HepG2 (cell line): ENCODE measurements around the gene RALY. TPM values are rescaled to one million over a fixed set of nuclear protein-coding genes. Genes with fewer than 3 reads are reported as not detected.

Experiments
- HNRNPUL1 ChIP-seq: fragments of 200-400 bp; formaldehyde crosslinking; IDR thresholded peaks from 2 replicates; pipeline ENCODE4 v1.6.1; 2017; ENCODE audit warnings: low read depth, mild to moderate bottlenecking, low read length, moderate library complexity
- ONECUT2 ChIP-seq: sonication (generic); formaldehyde crosslinking; IDR thresholded peaks from 2 replicates; pipeline ENCODE4 v1.4.0; 2020; ENCODE audit warnings: missing genetic modification reagents
- ZMYM3 ChIP-seq: sonication (generic); formaldehyde crosslinking; IDR thresholded peaks from 2 replicates; pipeline ENCODE4 v1.5.1; 2020; ENCODE audit warnings: mild to moderate bottlenecking, missing genetic modification reagents
- polyA plus RNA-seq, 8 experiments: library from polyadenylated mRNA; depleted of rRNA in 3 of 8; stranded (reverse) in 7 of 8; unstranded in 1 of 8; fragments of >200 nt; fragmentation: Illumina TruSeq in 4 of 8; extraction: Trizol in 4 of 8; gene quantifications; 2 replicates each; pipeline versions ENCODE4 v1.2.1 to v1.2.3, GENCODE V29; 2011 to 2016; ENCODE audit warnings: low read depth in 4 of 8, missing spikeins in 1 of 8, mixed read lengths in 1 of 8; ENCODE audit not compliant: insufficient read depth in 1 of 8
- total RNA-seq, 5 experiments: library from RNA; depleted of rRNA; stranded (reverse); fragments of >200 nt; fragmentation: Illumina TruSeq; extraction: Trizol; gene quantifications; 2 replicates each; pipeline ENCODE4 v1.2.3, GENCODE V29; 2016; ENCODE audit warnings: low read depth in 1 of 5
- TF ChIP-seq, protein P1 (sequence below): sonication (generic); formaldehyde crosslinking; IDR thresholded peaks from 2 replicates; pipeline ENCODE4 v1.9.0; 2021; ENCODE audit warnings: mild to moderate bottlenecking, missing genetic modification reagents
- TF ChIP-seq, protein P2 (sequence below): sonication (generic); formaldehyde crosslinking; IDR thresholded peaks from 2 replicates; pipeline ENCODE4 v1.5.0; 2020; ENCODE audit warnings: mild to moderate bottlenecking, missing genetic modification reagents, borderline replicate concordance

The RALY gene
- total and polyA plus RNA-seq, 2 of the 13 experiments (the other 11 are each of a cell fraction or from before 2014, with no cell fraction given), result 178 to 186 TPM

DNA sequence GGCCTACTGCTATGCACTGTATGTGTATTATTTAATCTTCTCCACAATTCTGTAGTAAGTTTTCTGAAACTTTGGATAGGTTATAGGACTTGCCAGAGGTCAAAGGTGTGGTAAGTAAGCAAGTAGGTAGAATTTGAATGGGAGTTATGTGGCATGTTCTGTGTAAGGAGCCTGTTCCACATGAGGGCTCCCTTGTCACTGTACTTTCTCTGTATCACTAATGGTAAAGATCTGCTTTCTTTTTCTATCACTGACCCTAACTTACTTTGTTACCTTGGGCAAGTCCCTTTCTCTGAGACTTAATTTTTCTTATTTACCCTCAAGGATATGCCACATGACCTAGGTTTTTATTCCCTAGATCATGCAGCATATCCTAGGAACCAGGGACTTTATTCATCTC lies 68.0 kb downstream of the RALY start (continued):
- TF ChIP-seq, protein P1, sequence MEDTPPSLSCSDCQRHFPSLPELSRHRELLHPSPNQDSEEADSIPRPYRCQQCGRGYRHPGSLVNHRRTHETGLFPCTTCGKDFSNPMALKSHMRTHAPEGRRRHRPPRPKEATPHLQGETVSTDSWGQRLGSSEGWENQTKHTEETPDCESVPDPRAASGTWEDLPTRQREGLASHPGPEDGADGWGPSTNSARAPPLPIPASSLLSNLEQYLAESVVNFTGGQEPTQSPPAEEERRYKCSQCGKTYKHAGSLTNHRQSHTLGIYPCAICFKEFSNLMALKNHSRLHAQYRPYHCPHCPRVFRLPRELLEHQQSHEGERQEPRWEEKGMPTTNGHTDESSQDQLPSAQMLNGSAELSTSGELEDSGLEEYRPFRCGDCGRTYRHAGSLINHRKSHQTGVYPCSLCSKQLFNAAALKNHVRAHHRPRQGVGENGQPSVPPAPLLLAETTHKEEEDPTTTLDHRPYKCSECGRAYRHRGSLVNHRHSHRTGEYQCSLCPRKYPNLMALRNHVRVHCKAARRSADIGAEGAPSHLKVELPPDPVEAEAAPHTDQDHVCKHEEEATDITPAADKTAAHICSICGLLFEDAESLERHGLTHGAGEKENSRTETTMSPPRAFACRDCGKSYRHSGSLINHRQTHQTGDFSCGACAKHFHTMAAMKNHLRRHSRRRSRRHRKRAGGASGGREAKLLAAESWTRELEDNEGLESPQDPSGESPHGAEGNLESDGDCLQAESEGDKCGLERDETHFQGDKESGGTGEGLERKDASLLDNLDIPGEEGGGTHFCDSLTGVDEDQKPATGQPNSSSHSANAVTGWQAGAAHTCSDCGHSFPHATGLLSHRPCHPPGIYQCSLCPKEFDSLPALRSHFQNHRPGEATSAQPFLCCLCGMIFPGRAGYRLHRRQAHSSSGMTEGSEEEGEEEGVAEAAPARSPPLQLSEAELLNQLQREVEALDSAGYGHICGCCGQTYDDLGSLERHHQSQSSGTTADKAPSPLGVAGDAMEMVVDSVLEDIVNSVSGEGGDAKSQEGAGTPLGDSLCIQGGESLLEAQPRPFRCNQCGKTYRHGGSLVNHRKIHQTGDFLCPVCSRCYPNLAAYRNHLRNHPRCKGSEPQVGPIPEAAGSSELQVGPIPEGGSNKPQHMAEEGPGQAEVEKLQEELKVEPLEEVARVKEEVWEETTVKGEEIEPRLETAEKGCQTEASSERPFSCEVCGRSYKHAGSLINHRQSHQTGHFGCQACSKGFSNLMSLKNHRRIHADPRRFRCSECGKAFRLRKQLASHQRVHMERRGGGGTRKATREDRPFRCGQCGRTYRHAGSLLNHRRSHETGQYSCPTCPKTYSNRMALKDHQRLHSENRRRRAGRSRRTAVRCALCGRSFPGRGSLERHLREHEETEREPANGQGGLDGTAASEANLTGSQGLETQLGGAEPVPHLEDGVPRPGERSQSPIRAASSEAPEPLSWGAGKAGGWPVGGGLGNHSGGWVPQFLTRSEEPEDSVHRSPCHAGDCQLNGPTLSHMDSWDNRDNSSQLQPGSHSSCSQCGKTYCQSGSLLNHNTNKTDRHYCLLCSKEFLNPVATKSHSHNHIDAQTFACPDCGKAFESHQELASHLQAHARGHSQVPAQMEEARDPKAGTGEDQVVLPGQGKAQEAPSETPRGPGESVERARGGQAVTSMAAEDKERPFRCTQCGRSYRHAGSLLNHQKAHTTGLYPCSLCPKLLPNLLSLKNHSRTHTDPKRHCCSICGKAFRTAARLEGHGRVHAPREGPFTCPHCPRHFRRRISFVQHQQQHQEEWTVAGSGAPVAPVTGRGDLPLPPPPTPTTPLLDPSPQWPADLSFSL (CRISPR knock-in tag), result no peak
- TF ChIP-seq ONECUT2 (no peak), HNRNPUL1 (no peak), ZMYM3 (no peak)
- TF ChIP-seq, protein P2, sequence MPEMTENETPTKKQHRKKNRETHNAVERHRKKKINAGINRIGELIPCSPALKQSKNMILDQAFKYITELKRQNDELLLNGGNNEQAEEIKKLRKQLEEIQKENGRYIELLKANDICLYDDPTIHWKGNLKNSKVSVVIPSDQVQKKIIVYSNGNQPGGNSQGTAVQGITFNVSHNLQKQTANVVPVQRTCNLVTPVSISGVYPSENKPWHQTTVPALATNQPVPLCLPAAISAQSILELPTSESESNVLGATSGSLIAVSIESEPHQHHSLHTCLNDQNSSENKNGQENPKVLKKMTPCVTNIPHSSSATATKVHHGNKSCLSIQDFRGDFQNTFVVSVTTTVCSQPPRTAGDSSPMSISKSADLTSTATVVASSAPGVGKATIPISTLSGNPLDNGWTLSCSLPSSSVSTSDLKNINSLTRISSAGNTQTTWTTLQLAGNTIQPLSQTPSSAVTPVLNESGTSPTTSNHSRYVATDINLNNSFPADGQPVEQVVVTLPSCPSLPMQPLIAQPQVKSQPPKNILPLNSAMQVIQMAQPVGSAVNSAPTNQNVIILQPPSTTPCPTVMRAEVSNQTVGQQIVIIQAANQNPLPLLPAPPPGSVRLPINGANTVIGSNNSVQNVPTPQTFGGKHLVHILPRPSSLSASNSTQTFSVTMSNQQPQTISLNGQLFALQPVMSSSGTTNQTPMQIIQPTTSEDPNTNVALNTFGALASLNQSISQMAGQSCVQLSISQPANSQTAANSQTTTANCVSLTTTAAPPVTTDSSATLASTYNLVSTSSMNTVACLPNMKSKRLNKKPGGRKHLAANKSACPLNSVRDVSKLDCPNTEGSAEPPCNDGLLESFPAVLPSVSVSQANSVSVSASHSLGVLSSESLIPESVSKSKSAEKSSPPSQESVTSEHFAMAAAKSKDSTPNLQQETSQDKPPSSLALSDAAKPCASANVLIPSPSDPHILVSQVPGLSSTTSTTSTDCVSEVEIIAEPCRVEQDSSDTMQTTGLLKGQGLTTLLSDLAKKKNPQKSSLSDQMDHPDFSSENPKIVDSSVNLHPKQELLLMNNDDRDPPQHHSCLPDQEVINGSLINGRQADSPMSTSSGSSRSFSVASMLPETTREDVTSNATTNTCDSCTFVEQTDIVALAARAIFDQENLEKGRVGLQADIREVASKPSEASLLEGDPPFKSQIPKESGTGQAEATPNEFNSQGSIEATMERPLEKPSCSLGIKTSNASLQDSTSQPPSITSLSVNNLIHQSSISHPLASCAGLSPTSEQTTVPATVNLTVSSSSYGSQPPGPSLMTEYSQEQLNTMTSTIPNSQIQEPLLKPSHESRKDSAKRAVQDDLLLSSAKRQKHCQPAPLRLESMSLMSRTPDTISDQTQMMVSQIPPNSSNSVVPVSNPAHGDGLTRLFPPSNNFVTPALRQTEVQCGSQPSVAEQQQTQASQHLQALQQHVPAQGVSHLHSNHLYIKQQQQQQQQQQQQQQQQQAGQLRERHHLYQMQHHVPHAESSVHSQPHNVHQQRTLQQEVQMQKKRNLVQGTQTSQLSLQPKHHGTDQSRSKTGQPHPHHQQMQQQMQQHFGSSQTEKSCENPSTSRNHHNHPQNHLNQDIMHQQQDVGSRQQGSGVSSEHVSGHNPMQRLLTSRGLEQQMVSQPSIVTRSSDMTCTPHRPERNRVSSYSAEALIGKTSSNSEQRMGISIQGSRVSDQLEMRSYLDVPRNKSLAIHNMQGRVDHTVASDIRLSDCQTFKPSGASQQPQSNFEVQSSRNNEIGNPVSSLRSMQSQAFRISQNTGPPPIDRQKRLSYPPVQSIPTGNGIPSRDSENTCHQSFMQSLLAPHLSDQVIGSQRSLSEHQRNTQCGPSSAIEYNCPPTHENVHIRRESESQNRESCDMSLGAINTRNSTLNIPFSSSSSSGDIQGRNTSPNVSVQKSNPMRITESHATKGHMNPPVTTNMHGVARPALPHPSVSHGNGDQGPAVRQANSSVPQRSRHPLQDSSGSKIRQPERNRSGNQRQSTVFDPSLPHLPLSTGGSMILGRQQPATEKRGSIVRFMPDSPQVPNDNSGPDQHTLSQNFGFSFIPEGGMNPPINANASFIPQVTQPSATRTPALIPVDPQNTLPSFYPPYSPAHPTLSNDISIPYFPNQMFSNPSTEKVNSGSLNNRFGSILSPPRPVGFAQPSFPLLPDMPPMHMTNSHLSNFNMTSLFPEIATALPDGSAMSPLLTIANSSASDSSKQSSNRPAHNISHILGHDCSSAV (CRISPR knock-in tag), result no peak
